Lower leg skin (tissue), 4 donors: ENCODE measurements around the gene TTLL4. TPM values are rescaled to one million over a fixed set of nuclear protein-coding genes. Genes with fewer than 3 reads are reported as not detected.

Source experiments
- DNase-seq, 2 donors: peaks; one replicate each; pipeline ENCODE4 v3.0.0-alpha.2; 2019; ENCODE audit warnings: low spot score in 2 of 2
- H3K4me3 ChIP-seq: fragments of 200-600 bp; sonication (generic); 2 replicates; pipeline ENCODE4 v1.5.1; 2017; ENCODE audit warnings: mild to moderate bottlenecking, low read depth; ENCODE audit not compliant: poor library complexity, severe bottlenecking
- CTCF ChIP-seq, 3 donors: fragments of 450-650 bp; IDR thresholded peaks; one replicate each; pipeline ENCODE4 v1.5.1; 2016; ENCODE audit warnings: antibody characterized with exemption in 3 of 3, mild to moderate bottlenecking in 3 of 3, moderate library complexity in 2 of 3
- POLR2A ChIP-seq, 2 donors: fragments of 450-650 bp; IDR thresholded peaks; one replicate each; pipeline ENCODE4 v1.6.1; 2016 to 2017; ENCODE audit warnings: antibody characterized with exemption in 2 of 2, mild to moderate bottlenecking in 1 of 2, moderate library complexity in 1 of 2
- WGBS, 2 donors: methylation state at CpG; one replicate each; pipeline ENCODE4 v1.1.5; 2018; 5-methylcytosine and 5-hydroxymethylcytosine counted together
- intact Hi-C: fragments of 100-400 bp; cut with DNase I; formaldehyde crosslinking; loops from one replicate; pipeline ENCODE4 v1.15.0; 2023; ENCODE audit warnings: low total_unique reads
- total RNA-seq, 4 donors: library from RNA; depleted of rRNA; stranded (reverse); fragments of >200 nt; gene quantifications; one replicate each; pipeline ENCODE4 v1.1.0, GENCODE V29; 2016

Gene TTLL4
- total RNA-seq, 4 donors from 2014 or later, result 4.4 to 19.4 (median 17.4) TPM

DNA sequence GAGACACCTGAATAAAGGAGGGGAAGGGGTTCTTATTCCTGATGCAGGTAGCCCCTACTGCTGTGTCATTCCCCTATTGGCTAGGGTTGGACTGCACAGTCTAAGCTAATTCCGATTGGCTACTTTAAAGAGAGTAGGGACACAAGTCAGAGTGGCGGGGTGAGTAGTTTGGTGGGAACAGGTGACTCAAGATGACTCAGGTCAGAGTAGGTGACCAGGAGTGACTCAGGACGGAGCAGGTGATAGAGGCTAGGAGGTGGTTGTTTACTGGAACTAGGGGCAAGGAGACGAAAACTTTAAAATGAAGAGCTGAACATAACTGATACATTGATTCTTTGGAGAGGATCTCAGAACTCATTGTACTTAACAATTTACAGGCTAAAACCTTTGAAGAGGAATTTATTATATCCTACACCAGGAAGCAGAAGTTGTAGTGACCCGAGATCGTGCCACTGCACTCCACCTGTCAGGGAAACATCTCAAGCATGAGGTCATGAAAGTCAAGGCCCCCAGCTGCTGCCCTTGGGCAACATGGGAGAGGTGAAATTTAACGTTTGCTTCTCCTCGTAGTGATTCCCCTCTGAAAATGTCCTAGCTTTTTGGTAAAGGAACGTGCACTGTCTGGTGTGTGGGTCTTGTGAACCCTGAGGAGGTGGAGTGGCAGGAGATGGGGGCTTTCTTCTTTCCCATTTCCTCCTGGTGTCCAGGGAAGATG lies 66.8 kb downstream of the TTLL4 start:
- intact Hi-C loops, result no loop called here
- no peak for DNase-seq
- no peak overlapping the region for H3K4me3 ChIP-seq
- 95 to 96% methylated on average over 9 of the region's 9 CpGs for WGBS, 2 donors
- TF ChIP-seq POLR2A (IDR thresholded peaks at IDR 0.05) (no peak), CTCF (IDR thresholded peaks at IDR 0.05) (no peak)

DNA sequence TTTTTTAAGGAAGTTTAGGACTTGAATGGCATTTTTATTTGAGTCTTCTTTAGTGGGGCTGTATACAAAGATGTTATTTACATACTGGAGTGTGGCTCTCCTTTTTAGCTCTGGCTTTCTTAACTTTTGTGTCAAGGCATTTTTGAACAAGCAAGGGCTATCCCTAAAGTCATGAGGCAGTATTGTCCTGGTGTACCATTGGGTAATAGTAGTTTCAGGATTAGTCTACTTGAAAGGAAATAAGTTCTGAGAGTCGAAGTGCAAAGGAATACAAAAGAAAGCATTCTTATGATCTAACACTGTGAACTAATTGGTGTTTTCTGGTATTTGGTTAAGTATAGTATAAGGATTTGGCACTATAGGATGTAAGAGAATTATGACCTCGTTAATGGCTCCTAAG lies 69.4 kb downstream of the TTLL4 start:
- TF ChIP-seq POLR2A (IDR thresholded peaks at IDR 0.05) (no peak), CTCF (IDR thresholded peaks at IDR 0.05) (no peak)
- H3K4me3 ChIP-seq, result no peak overlapping the region
- no peak for DNase-seq
- intact Hi-C loops, result no loop called here
- WGBS, 2 donors, result 76 to 86% methylated on average over 2 of the region's 2 CpGs

DNA sequence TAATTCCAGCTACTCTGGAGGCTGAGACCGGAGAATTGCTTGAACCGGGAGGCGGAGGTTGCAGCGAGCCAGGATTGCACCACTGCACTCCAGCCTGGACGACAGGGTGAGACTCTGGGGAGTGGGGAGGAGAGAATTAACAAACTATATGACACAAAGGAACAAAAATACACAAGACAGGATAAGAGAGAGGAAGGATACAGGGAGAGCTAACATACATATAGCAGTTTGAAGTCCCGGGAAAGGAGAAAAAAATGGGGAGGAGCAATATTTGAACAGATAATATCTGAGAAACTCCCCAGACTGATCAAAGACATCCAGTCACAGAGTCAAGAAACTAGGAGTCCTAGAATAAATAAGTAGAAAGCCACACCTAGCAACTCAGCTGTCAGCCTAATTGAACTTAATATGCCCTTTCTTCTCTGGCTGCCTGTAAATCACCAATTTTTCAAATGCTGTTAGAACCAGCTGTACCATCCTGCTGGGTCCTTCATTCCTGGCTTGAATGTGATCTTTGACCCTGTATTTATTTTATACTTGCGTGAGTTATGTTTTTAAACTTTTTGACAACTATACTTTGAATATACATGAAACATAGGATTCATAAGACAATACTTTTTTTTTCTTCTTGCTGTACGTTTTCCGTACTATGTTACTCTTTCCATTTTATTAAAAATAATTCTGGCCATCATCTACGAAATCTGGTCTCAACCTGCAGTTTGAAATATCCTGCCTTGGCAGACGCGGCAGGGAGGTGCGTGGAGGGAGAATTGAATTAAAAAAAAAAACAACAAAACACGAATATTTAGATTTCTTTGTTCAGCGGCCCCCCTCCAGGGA lies 70.4 kb downstream of the TTLL4 start:
- intact Hi-C loops, result no loop called here
- no peak for DNase-seq
- WGBS, 2 donors, result 25 to 29% methylated on average over 15 of the region's 15 CpGs
- peak overlapping the region; percentile 70 for H3K4me3 ChIP-seq
- TF ChIP-seq CTCF (IDR thresholded peaks at IDR 0.05) (no peak), POLR2A (IDR thresholded peaks at IDR 0.05) (no peak)

DNA sequence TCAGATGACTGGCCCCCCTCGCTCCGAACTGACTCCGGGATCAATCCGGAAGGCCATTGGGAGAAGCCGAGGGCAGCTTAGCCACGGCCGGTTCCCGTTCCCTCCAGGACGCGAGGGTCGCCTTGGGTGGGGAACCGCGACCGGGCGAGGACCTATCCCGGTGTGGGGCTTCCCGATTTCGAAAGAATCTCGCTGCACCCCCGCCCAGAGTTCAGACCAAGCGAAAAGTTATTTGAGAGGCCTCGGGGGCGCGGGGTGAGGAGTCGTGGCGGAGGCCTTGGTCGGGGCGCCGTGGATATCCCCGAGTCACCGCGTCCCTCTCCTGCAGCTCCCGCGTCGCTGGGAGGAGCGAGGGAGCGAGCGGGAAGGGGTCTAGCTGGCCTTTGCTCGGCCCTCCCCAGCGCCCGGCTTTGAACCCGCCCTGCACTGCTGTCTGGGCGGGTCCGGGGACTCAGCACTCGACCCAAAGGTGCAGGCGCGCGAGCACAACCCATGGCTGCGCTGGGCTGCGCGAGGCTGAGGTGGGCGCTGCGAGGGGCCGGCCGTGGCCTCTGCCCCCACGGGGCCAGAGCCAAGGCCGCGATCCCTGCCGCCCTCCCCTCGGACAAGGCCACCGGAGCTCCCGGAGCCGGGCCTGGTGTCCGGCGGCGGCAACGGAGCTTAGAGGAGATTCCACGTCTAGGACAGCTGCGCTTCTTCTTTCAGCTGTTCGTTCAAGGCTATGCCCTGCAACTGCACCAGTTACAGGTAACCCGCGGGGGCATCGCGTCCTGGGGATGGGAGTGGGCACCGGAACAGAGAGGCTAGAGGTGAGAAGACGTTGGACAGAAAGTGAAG lies 71.3 kb downstream of the TTLL4 start, which contains the start of gene CYP27A1:
TSS of gene CYP27A1 (plus strand) at position 457 of the 837 bp plus-strand sequence. CDS start at position 493, 36 bp downstream.
- 22 to 34% methylated on average over 47 to 68 of the region's 76 CpGs for WGBS, 2 donors
- intact Hi-C loops, result no loop called here
- peak in 1 of 2 donors; percentile 88 for DNase-seq
- H3K4me3 ChIP-seq, result peak within 1 kb of the TSS; percentile 70
- no peak for TF ChIP-seq CTCF (IDR thresholded peaks at IDR 0.05)
- TF ChIP-seq POLR2A (IDR thresholded peaks at IDR 0.05), result no peak

GRCh38 chr2:218782528-218782844 lies 71.9 kb downstream of the TTLL4 start:
- peak overlapping the region; percentile 70 for H3K4me3 ChIP-seq
- no peak for TF ChIP-seq POLR2A (IDR thresholded peaks at IDR 0.05)
- no peak for TF ChIP-seq CTCF (IDR thresholded peaks at IDR 0.05)
- intact Hi-C loops, result no loop called here
- 33 to 43% methylated on average over 6 of the region's 6 CpGs for WGBS, 2 donors
- no peak for DNase-seq
